Smooth muscle cell of the brain vasculature (primary cell): ENCODE results near the gene DUSP16.
"Not testable (repeated sequence)": the region's sequence is repeated elsewhere in the genome, so short reads cannot be mapped to it uniquely, and the experiment has no call there.

Experiments used
- DNase-seq: peaks from one replicate; pipeline ENCODE4 v3.0.0-alpha.2; 2012; ENCODE audit warnings: low read depth, low spot score

The DUSP16 gene

GRCh38 chr12:12499909-12500604, 62.6 kb downstream of the DUSP16 start:
- no peak for DNase-seq

GRCh38 chr12:12498210-12498609, 64.5 kb downstream of the DUSP16 start:
- no peak for DNase-seq

GRCh38 chr12:12495536-12495935, 67.1 kb downstream of the DUSP16 start:
- DNase-seq, result no peak

GRCh38 chr12:12492547-12492946, 70.1 kb downstream of the DUSP16 start:
- no peak for DNase-seq

- DNase-seq, result no peak
Observed at GRCh38 chr12:12491606-12492005, 71.1 kb downstream of the DUSP16 start.

- no peak for DNase-seq
Observed at GRCh38 chr12:12488823-12489550, 73.7 kb downstream of the DUSP16 start.

- DNase-seq, result no peak
Observed at GRCh38 chr12:12488296-12488695, 74.4 kb downstream of the DUSP16 start.

GRCh38 chr12:12487490-12487889, 75.2 kb downstream of the DUSP16 start:
- DNase-seq, result no peak

- DNase-seq, result no peak
Observed at GRCh38 chr12:12486661-12487240, 75.9 kb downstream of the DUSP16 start.

GRCh38 chr12:12483438-12483837, 79.2 kb downstream of the DUSP16 start:
- no peak for DNase-seq

GRCh38 chr12:12482959-12483358, 79.7 kb downstream of the DUSP16 start:
- DNase-seq, result no peak

GRCh38 chr12:12482150-12482761, 80.4 kb downstream of the DUSP16 start:
- no peak for DNase-seq

- no peak for DNase-seq
Observed at GRCh38 chr12:12481631-12482030, 81.0 kb downstream of the DUSP16 start.

- DNase-seq, result no peak
Observed at GRCh38 chr12:12480074-12480473, 82.6 kb downstream of the DUSP16 start.

GRCh38 chr12:12477532-12477890, 85.2 kb downstream of the DUSP16 start:
- no peak for DNase-seq

- no peak for DNase-seq
Observed at GRCh38 chr12:12476857-12477531, 85.7 kb downstream of the DUSP16 start.

GRCh38 chr12:12474931-12475795, 87.5 kb downstream of the DUSP16 start:
- DNase-seq, result no peak

- DNase-seq, result no peak
Observed at GRCh38 chr12:12474471-12474928, 88.2 kb downstream of the DUSP16 start.

- DNase-seq, result no peak
Observed at GRCh38 chr12:12473223-12473622, 89.4 kb downstream of the DUSP16 start.

GRCh38 chr12:12471982-12472961, 90.4 kb downstream of the DUSP16 start:
- DNase-seq, result not testable (repeated sequence)
